Gastroesophageal sphincter (tissue), 4 donors: ENCODE data around the gene ASB2. TPM values are rescaled to one million over a fixed set of nuclear protein-coding genes. Genes with fewer than 3 reads are reported as not detected.

Source experiments
- ATAC-seq: fragments of 150-250 bp; one replicate; pipeline ENCODE4 v1.9.1; 2016; ENCODE audit warnings: mild to moderate bottlenecking, moderate library complexity
- H3K27ac ChIP-seq, 4 donors: fragments of 200-600 bp; sonication (generic) in 3 of 4; 1 replicate in 3 of 4; 2 replicates in 1 of 4; pipeline ENCODE4 v1.5.1; 2016 to 2019
- H3K27me3 ChIP-seq: fragments of 200-600 bp; sonication (generic); one replicate; pipeline ENCODE4 v1.5.1; 2019
- H3K36me3 ChIP-seq, 2 donors: fragments of 200-600 bp; sonication (generic); one replicate each; pipeline ENCODE4 v1.5.1; 2019; ENCODE audit warnings: control low read depth in 1 of 2
- H3K4me1 ChIP-seq, 3 donors: fragments of 200-600 bp; sonication (generic); 1 replicate in 2 of 3; 2 replicates in 1 of 3; pipeline ENCODE4 v1.5.1; 2016 to 2019; ENCODE audit warnings: control low read depth in 2 of 3
- H3K4me3 ChIP-seq, 2 donors: fragments of 200-600 bp; sonication (generic); one replicate each; pipeline ENCODE4 v1.5.1; 2019; ENCODE audit warnings: mild to moderate bottlenecking in 1 of 2, moderate library complexity in 1 of 2
- H3K9me3 ChIP-seq, 3 donors: fragments of 200-600 bp; sonication (generic); one replicate each; pipeline ENCODE4 v1.5.1; 2017 to 2019; ENCODE audit warnings: control low read depth in 2 of 3
- CTCF ChIP-seq, 4 experiments: fragments of 200-600 bp in 2 of 4; fragments of 450-650 bp in 2 of 4; sonication (generic) in 1 of 4; IDR thresholded peaks; one replicate each; pipeline ENCODE4 v1.5.1; 2017 to 2019; ENCODE audit warnings: antibody characterized with exemption in 4 of 4, mild to moderate bottlenecking in 2 of 4, moderate library complexity in 2 of 4
- EP300 ChIP-seq: sonication (generic); formaldehyde crosslinking; IDR thresholded peaks from one replicate; pipeline ENCODE4 v1.6.1; 2017; ENCODE audit warnings: antibody characterized with exemption, mild to moderate bottlenecking
- POLR2A ChIP-seq, 2 donors: fragments of 450-650 bp; IDR thresholded peaks; one replicate each; pipeline ENCODE4 v1.6.1; 2017; ENCODE audit warnings: antibody characterized with exemption in 2 of 2, mild to moderate bottlenecking in 2 of 2, moderate library complexity in 1 of 2
- POLR2AphosphoS5 ChIP-seq: sonication (generic); formaldehyde crosslinking; IDR thresholded peaks from one replicate; pipeline ENCODE4 v1.6.1; 2017; ENCODE audit warnings: antibody characterized with exemption
- WGBS, 2 donors: methylation state at CpG; one replicate each; pipeline ENCODE4 v1.1.5; 2018; ENCODE audit warnings: low coverage in 1 of 2; 5-methylcytosine and 5-hydroxymethylcytosine counted together
- total RNA-seq, 4 donors: library from RNA; depleted of rRNA; stranded (reverse); fragments of >200 nt; gene quantifications; one replicate each; pipeline ENCODE4 v1.1.0, GENCODE V29; 2016

The ASB2 gene
- total RNA-seq, 4 donors from 2014 or later: 118 to 208 (median 120) TPM

GRCh38 chr14:93938751-93939303, 37.5 kb downstream of the ASB2 start:
- 60 to 100% methylated on average over 1 to 2 of the region's 46 CpGs for WGBS, 2 donors
- Histone ChIP-seq H3K27me3 (peaks cover 9% of the 10 kb centered on the region), H3K4me1 (peaks cover 0 to 73% (median 9%) of the 10 kb centered on the region in 3 donors), H3K9me3 (no peaks in the 10 kb centered on the region), H3K27ac (peak overlapping the region in 3 of 4 donors; percentile 75 to 92 (median 84)), H3K4me3 (peak overlapping the region in 1 of 2 donors; percentile 40), H3K36me3 (peaks cover 0 to 69% of the 10 kb centered on the region in 2 donors)
- ATAC-seq: no peak
- TF ChIP-seq EP300: no peak
- no peak for TF ChIP-seq CTCF (IDR thresholded peaks at IDR 0.05)
- TF ChIP-seq POLR2AphosphoS5: no peak
- TF ChIP-seq POLR2A (IDR thresholded peaks at IDR 0.05): no peak

GRCh38 chr14:93937519-93937918, 38.9 kb downstream of the ASB2 start:
- Histone ChIP-seq H3K36me3 (peaks cover 0 to 69% of the 10 kb centered on the region in 2 donors), H3K27me3 (peaks cover 9% of the 10 kb centered on the region), H3K4me3 (no peak overlapping the region), H3K9me3 (no peaks in the 10 kb centered on the region), H3K4me1 (peaks cover 0 to 72% (median 9%) of the 10 kb centered on the region in 3 donors), H3K27ac (peak overlapping the region in 3 of 4 donors; percentile 32 to 72 (median 67))
- ATAC-seq: no peak
- no peak for TF ChIP-seq CTCF (IDR thresholded peaks at IDR 0.05)
- TF ChIP-seq POLR2AphosphoS5: no peak
- no peak for TF ChIP-seq POLR2A (IDR thresholded peaks at IDR 0.05)
- TF ChIP-seq EP300: no peak
- no CpG with 5 or more reads among the region's 13 CpGs for WGBS, 2 donors

GRCh38 chr14:93936926-93937325, 39.4 kb downstream of the ASB2 start:
- no peak for ATAC-seq
- Histone ChIP-seq H3K27ac (peak overlapping the region in 3 of 4 donors; percentile 32 to 72 (median 67)), H3K27me3 (peaks cover 9% of the 10 kb centered on the region), H3K4me1 (peaks cover 0 to 66% (median 9%) of the 10 kb centered on the region in 3 donors), H3K9me3 (no peaks in the 10 kb centered on the region), H3K36me3 (peaks cover 0 to 69% of the 10 kb centered on the region in 2 donors), H3K4me3 (no peak overlapping the region)
- no peak for TF ChIP-seq POLR2A (IDR thresholded peaks at IDR 0.05)
- TF ChIP-seq CTCF (IDR thresholded peaks at IDR 0.05): no peak
- TF ChIP-seq POLR2AphosphoS5: no peak
- TF ChIP-seq EP300: no peak
- WGBS, 2 donors: no CpG with 5 or more reads among the region's 6 CpGs

GRCh38 chr14:93936245-93936644, 40.1 kb downstream of the ASB2 start:
- peak in 3 of 4 experiments; percentile 18 to 32 (median 31) for TF ChIP-seq CTCF (IDR thresholded peaks at IDR 0.05)
- no peak for TF ChIP-seq POLR2AphosphoS5
- peaks cover 9% of the 10 kb centered on the region for H3K27me3 ChIP-seq
- no peak overlapping the region for H3K4me3 ChIP-seq
- H3K36me3 ChIP-seq: peaks cover 0 to 76% of the 10 kb centered on the region in 2 donors
- peak overlapping the region in 3 of 4 donors; percentile 32 to 72 (median 67) for H3K27ac ChIP-seq
- 0 to 30% methylated on average over 2 to 4 of the region's 5 CpGs for WGBS, 2 donors
- no peak for ATAC-seq
- no peaks in the 10 kb centered on the region for H3K9me3 ChIP-seq
- H3K4me1 ChIP-seq: peaks cover 0 to 60% (median 9%) of the 10 kb centered on the region in 3 donors

- Histone ChIP-seq H3K36me3 (peaks cover 0 to 86% of the 10 kb centered on the region in 2 donors), H3K4me1 (peaks cover 0 to 49% (median 9%) of the 10 kb centered on the region in 3 donors), H3K4me3 (no peak overlapping the region), H3K27me3 (peaks cover 9% of the 10 kb centered on the region), H3K27ac (peak overlapping the region in 3 of 4 donors; percentile 32 to 72 (median 66)), H3K9me3 (no peaks in the 10 kb centered on the region)
- WGBS, 2 donors: 64% methylated on average over 3 to 7 of the region's 8 CpGs
- no peak for TF ChIP-seq POLR2A (IDR thresholded peaks at IDR 0.05)
- no peak for TF ChIP-seq POLR2AphosphoS5
- TF ChIP-seq CTCF (IDR thresholded peaks at IDR 0.05): no peak
- no peak for TF ChIP-seq EP300
- no peak for ATAC-seq
Observed at GRCh38 chr14:93935213-93935612, 41.2 kb downstream of the ASB2 start.
